Measurements from ENCODE around the gene TMX4.

DNA sequence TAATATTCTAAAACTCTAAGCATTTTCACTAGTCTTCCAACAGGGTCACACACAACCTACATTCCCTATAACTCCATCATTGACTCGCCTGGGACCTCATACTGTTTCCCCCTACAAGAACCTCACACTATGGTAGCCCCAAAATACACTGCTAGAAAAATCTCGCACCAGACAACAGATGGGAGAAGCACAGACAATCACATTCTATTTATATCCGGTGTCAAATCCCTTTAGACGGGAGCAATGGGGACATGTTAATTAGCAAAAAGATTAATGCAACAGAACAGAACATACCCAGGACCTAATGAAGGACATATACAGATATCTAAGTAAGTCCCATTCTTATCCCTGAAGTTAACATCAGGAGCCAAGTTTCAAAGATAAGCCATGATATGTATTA is 33.6 kb downstream of the TMX4 start:
- TF ChIP-seq, protein P1, sequence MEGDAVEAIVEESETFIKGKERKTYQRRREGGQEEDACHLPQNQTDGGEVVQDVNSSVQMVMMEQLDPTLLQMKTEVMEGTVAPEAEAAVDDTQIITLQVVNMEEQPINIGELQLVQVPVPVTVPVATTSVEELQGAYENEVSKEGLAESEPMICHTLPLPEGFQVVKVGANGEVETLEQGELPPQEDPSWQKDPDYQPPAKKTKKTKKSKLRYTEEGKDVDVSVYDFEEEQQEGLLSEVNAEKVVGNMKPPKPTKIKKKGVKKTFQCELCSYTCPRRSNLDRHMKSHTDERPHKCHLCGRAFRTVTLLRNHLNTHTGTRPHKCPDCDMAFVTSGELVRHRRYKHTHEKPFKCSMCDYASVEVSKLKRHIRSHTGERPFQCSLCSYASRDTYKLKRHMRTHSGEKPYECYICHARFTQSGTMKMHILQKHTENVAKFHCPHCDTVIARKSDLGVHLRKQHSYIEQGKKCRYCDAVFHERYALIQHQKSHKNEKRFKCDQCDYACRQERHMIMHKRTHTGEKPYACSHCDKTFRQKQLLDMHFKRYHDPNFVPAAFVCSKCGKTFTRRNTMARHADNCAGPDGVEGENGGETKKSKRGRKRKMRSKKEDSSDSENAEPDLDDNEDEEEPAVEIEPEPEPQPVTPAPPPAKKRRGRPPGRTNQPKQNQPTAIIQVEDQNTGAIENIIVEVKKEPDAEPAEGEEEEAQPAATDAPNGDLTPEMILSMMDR (conservative IDR thresholded peaks at IDR 0.05; ENCODE audit: low read depth, low read length), result no peak
- no peak for TF ChIP-seq EZH2phosphoT487 (IDR thresholded peaks at IDR 0.05; ENCODE audit: borderline replicate concordance, low read length)

All from PC-3 (cell line).